ENCODE data around the gene CYP2R1. TPM values are rescaled to one million over a fixed set of nuclear protein-coding genes. Genes with fewer than 3 reads are reported as not detected.

The CYP2R1 gene
- polyA plus RNA-seq, 1 donor from 2014 or later: 67.0 TPM

DNA sequence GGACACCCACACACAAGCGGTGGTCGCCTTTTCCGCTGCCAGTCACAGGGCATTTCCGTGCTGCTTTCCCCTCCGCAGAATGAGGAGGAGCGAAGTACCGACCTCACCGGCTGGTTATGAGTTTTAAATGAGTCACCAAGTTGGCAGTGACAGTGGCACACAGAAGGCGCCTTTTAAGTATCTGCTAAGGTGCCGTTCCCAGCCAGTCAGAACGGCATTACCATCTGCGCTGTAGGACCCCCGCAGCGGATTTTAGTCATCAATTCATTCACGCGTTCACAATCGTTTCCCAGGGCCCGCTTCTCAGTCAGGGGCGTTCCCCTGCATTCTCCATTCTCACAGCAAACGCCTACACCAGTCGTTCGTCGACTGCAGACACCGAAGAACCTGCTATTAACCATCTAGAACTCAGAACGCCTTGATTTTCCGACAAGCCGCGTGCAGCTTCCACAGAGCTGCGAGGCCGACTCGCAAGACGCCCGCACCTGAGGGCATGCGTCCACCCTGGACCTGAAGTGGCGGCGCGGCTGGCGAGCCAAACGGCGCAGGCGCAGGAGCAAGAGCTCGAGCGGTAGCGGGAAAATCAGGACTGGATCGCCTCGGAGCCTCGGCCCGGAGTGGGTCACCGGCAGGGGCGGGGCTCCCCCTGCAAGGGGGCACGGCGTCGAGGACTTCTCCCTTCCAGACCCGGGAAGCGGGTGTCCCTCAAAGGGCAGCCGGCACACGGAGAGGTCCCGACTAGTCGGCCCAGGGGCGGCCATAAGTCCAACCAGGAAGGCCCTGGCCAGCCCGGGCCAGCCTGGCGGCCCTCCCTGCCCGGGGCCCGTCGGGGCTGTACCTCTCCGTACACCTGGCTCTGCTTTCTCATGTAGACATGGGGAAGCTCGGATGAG, 642 bp downstream of the CYP2R1 start:
- peak overlapping the region; percentile 69 for H3K4me2 ChIP-seq (ENCODE audit: low read length)
- no peaks in the 10 kb centered on the region for H3K9me3 ChIP-seq (ENCODE audit: low read length)
- no peaks in the 10 kb centered on the region for H4K20me1 ChIP-seq (ENCODE audit: insufficient read depth)
- H3K79me2 ChIP-seq (replicated peaks; ENCODE audit: insufficient read depth, low read length): no peaks in the 10 kb centered on the region
- no peaks in the 10 kb centered on the region for H3F3A ChIP-seq (ENCODE audit: insufficient read depth, low read length, poor library complexity, severe bottlenecking)
- peak overlapping the region; percentile 76 for H3K27ac ChIP-seq (ENCODE audit: low read length)
- peak overlapping the region; percentile 93 for H2AFZ ChIP-seq (ENCODE audit: low read depth, low read length)
- H3K9ac ChIP-seq (ENCODE audit: low read length): peak overlapping the region; percentile 72
- H3K4me3 ChIP-seq (ENCODE audit: low read length): peak overlapping the region; percentile 74
- TF ChIP-seq TAF1 (IDR thresholded peaks at IDR 0.05; ENCODE audit: low read depth): peak; percentile 65
- peak; percentile 93 for TF ChIP-seq POLR2AphosphoS5 (IDR thresholded peaks at IDR 0.05)
- TF ChIP-seq RAD21 (conservative IDR thresholded peaks at IDR 0.05): peak; percentile 38
- TF ChIP-seq SMC3 (conservative IDR thresholded peaks at IDR 0.05; ENCODE audit: poor library complexity): peak; percentile 37
- TF ChIP-seq, protein P1, sequence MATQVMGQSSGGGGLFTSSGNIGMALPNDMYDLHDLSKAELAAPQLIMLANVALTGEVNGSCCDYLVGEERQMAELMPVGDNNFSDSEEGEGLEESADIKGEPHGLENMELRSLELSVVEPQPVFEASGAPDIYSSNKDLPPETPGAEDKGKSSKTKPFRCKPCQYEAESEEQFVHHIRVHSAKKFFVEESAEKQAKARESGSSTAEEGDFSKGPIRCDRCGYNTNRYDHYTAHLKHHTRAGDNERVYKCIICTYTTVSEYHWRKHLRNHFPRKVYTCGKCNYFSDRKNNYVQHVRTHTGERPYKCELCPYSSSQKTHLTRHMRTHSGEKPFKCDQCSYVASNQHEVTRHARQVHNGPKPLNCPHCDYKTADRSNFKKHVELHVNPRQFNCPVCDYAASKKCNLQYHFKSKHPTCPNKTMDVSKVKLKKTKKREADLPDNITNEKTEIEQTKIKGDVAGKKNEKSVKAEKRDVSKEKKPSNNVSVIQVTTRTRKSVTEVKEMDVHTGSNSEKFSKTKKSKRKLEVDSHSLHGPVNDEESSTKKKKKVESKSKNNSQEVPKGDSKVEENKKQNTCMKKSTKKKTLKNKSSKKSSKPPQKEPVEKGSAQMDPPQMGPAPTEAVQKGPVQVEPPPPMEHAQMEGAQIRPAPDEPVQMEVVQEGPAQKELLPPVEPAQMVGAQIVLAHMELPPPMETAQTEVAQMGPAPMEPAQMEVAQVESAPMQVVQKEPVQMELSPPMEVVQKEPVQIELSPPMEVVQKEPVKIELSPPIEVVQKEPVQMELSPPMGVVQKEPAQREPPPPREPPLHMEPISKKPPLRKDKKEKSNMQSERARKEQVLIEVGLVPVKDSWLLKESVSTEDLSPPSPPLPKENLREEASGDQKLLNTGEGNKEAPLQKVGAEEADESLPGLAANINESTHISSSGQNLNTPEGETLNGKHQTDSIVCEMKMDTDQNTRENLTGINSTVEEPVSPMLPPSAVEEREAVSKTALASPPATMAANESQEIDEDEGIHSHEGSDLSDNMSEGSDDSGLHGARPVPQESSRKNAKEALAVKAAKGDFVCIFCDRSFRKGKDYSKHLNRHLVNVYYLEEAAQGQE (IDR thresholded peaks at IDR 0.05; ENCODE audit: borderline replicate concordance): peak; percentile 76
- peak; percentile 32 for TF ChIP-seq EP300 (conservative IDR thresholded peaks at IDR 0.05; ENCODE audit: poor library complexity, severe bottlenecking)
- TF ChIP-seq, protein P2, sequence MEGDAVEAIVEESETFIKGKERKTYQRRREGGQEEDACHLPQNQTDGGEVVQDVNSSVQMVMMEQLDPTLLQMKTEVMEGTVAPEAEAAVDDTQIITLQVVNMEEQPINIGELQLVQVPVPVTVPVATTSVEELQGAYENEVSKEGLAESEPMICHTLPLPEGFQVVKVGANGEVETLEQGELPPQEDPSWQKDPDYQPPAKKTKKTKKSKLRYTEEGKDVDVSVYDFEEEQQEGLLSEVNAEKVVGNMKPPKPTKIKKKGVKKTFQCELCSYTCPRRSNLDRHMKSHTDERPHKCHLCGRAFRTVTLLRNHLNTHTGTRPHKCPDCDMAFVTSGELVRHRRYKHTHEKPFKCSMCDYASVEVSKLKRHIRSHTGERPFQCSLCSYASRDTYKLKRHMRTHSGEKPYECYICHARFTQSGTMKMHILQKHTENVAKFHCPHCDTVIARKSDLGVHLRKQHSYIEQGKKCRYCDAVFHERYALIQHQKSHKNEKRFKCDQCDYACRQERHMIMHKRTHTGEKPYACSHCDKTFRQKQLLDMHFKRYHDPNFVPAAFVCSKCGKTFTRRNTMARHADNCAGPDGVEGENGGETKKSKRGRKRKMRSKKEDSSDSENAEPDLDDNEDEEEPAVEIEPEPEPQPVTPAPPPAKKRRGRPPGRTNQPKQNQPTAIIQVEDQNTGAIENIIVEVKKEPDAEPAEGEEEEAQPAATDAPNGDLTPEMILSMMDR (IDR thresholded peaks at IDR 0.05; ENCODE audit: poor library complexity, severe bottlenecking): no peak
- TF ChIP-seq MXI1 (conservative IDR thresholded peaks at IDR 0.05; ENCODE audit: poor library complexity, severe bottlenecking): peak; percentile 89
- TF ChIP-seq EZH2 (IDR thresholded peaks at IDR 0.05; ENCODE audit: borderline replicate concordance, insufficient read depth, low read length, poor library complexity, severe bottlenecking): no peak
- H3K9me2 ChIP-seq (ENCODE audit: insufficient read depth, low read length): no peaks in the 10 kb centered on the region
- H3K27me3 ChIP-seq (ENCODE audit: insufficient read depth, low read depth, low read length): no peaks in the 10 kb centered on the region
- H3K36me3 ChIP-seq (ENCODE audit: insufficient read depth, low read length): no peaks in the 10 kb centered on the region

DNA sequence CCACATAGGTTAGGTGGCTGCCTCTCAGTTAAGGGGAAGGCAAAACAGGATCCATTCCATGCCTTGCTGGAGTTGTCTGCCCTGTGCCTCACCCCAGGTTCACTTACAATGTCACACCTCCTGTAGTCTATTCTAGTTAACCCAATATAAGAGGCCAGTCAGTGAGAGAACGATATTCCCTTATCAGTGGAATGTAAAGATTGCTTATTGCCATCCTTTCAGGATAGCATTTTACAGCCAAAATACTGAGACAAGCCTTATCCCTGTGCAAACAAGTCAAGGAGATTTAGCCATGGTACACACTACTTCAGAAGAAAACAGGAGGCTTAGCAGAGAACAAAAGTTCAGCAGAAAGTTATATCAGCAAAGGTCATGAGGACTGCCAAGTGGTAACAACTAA, 5.5 kb downstream of the CYP2R1 start:
- H2AFZ ChIP-seq (ENCODE audit: low read depth, low read length): no peak overlapping the region
- H3K9ac ChIP-seq (ENCODE audit: low read length): no peak overlapping the region
- no peak overlapping the region for H3K4me2 ChIP-seq (ENCODE audit: low read length)
- no peaks in the 10 kb centered on the region for H4K20me1 ChIP-seq (ENCODE audit: insufficient read depth)
- H3K36me3 ChIP-seq (ENCODE audit: insufficient read depth, low read length): no peaks in the 10 kb centered on the region
- H3K27me3 ChIP-seq (ENCODE audit: insufficient read depth, low read depth, low read length): no peaks in the 10 kb centered on the region
- H3K27ac ChIP-seq (ENCODE audit: low read length): no peak overlapping the region
- no peaks in the 10 kb centered on the region for H3K9me2 ChIP-seq (ENCODE audit: insufficient read depth, low read length)
- TF ChIP-seq POLR2AphosphoS5 (IDR thresholded peaks at IDR 0.05): no peak
- no peak for TF ChIP-seq EP300 (conservative IDR thresholded peaks at IDR 0.05; ENCODE audit: poor library complexity, severe bottlenecking)
- no peak for TF ChIP-seq SMC3 (conservative IDR thresholded peaks at IDR 0.05; ENCODE audit: poor library complexity)
- TF ChIP-seq, protein P2 (IDR thresholded peaks at IDR 0.05; ENCODE audit: poor library complexity, severe bottlenecking): no peak
- TF ChIP-seq TAF1 (IDR thresholded peaks at IDR 0.05; ENCODE audit: low read depth): no peak
- H3K4me3 ChIP-seq (ENCODE audit: low read length): no peak overlapping the region
- H3F3A ChIP-seq (ENCODE audit: insufficient read depth, low read length, poor library complexity, severe bottlenecking): no peaks in the 10 kb centered on the region
- H3K9me3 ChIP-seq (ENCODE audit: low read length): no peaks in the 10 kb centered on the region
- no peaks in the 10 kb centered on the region for H3K79me2 ChIP-seq (replicated peaks; ENCODE audit: insufficient read depth, low read length)
